Nephron progenitor cell (in vitro differentiated cells): ENCODE data around the gene FANCD2.
"Not testable (repeated sequence)": the region's sequence is repeated elsewhere in the genome, so short reads cannot be mapped to it uniquely, and the experiment has no call there.

ENCODE experiments used
- DNase-seq: peaks from one replicate; pipeline ENCODE4 v3.0.0; 2021
- H3K27ac Mint-ChIP-seq: 2 replicates; pipeline ENCODE4 v1.8.0; 2021; ENCODE audit warnings: mild to moderate bottlenecking, moderate library complexity, mixed read lengths
- H3K27me3 Mint-ChIP-seq: 2 replicates; pipeline ENCODE4 v1.8.0; 2021; ENCODE audit warnings: mild to moderate bottlenecking, low read depth, mixed read lengths; ENCODE audit not compliant: poor library complexity
- H3K36me3 Mint-ChIP-seq: 2 replicates; pipeline ENCODE4 v1.8.0; 2021; ENCODE audit warnings: low read depth, mixed read lengths
- H3K4me1 Mint-ChIP-seq: 2 replicates; pipeline ENCODE4 v1.8.0; 2021; ENCODE audit warnings: mixed read lengths
- H3K4me3 Mint-ChIP-seq: 2 replicates; pipeline ENCODE4 v1.8.0; 2021; ENCODE audit warnings: mild to moderate bottlenecking, moderate library complexity, mixed read lengths
- H3K9me3 Mint-ChIP-seq: 2 replicates; pipeline ENCODE4 v1.8.0; 2021; ENCODE audit warnings: mild to moderate bottlenecking, moderate library complexity, mixed read lengths
- TF ChIP-seq, protein P1 (sequence below): fragments of 200-600 bp; sonication (generic); IDR thresholded peaks from 2 replicates; pipeline ENCODE4 v1.5.0; 2021; ENCODE audit warnings: antibody characterized with exemption

The FANCD2 gene

DNA sequence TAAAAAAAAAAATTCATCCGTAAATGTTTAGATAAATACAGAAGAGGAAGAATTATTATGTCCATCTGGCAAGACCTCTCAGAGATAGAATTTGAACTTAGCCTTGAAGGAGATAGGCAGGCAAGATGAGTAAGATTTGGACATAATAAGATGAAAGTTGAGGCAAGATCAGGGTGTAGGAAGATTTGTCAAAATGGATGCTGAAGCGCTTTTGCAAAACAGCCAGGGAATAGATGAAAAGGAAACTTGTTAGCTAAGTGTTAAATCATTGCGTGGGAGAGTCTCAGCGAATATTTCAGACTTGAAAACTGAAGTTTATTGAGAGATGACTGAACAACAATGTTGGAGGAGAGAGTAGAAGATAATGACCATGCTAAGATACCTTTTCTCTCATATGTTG lies 96.5 kb downstream of the FANCD2 start:
- DNase-seq: no peak
- Mint-ChIP-seq H3K4me1 (peaks cover 5% of the 10 kb centered on the region), H3K4me3 (no peak overlapping the region), H3K36me3 (peaks cover 73% of the 10 kb centered on the region), H3K9me3 (peaks cover 11% of the 10 kb centered on the region), H3K27ac (no peak overlapping the region), H3K27me3 (no peaks in the 10 kb centered on the region)
- TF ChIP-seq, protein P1, sequence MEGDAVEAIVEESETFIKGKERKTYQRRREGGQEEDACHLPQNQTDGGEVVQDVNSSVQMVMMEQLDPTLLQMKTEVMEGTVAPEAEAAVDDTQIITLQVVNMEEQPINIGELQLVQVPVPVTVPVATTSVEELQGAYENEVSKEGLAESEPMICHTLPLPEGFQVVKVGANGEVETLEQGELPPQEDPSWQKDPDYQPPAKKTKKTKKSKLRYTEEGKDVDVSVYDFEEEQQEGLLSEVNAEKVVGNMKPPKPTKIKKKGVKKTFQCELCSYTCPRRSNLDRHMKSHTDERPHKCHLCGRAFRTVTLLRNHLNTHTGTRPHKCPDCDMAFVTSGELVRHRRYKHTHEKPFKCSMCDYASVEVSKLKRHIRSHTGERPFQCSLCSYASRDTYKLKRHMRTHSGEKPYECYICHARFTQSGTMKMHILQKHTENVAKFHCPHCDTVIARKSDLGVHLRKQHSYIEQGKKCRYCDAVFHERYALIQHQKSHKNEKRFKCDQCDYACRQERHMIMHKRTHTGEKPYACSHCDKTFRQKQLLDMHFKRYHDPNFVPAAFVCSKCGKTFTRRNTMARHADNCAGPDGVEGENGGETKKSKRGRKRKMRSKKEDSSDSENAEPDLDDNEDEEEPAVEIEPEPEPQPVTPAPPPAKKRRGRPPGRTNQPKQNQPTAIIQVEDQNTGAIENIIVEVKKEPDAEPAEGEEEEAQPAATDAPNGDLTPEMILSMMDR: no peak

- not testable (repeated sequence) for H3K4me3 Mint-ChIP-seq, DNase-seq, H3K27ac Mint-ChIP-seq, H3K9me3 Mint-ChIP-seq, H3K4me1 Mint-ChIP-seq, H3K36me3 Mint-ChIP-seq
- H3K27me3 Mint-ChIP-seq: peaks cover 19% of the 10 kb centered on the region
Observed at GRCh38 chr3:10135872-10136271, 109.6 kb downstream of the FANCD2 start.

GRCh38 chr3:10136426-10137005 lies 110.3 kb downstream of the FANCD2 start:
- Mint-ChIP-seq H3K4me1 (no peaks in the 10 kb centered on the region), H3K36me3 (no peaks in the 10 kb centered on the region), H3K27me3 (peaks cover 19% of the 10 kb centered on the region), H3K27ac (no peak overlapping the region), H3K9me3 (no peaks in the 10 kb centered on the region), H3K4me3 (no peak overlapping the region)
- no peak for DNase-seq
- TF ChIP-seq, protein P1: no peak

- DNase-seq: no peak
- H3K27me3 Mint-ChIP-seq: peaks cover 19% of the 10 kb centered on the region
- H3K4me3 Mint-ChIP-seq: no peak overlapping the region
- TF ChIP-seq, protein P1: no peak
- no peak overlapping the region for H3K27ac Mint-ChIP-seq
- no peaks in the 10 kb centered on the region for H3K36me3 Mint-ChIP-seq
- no peaks in the 10 kb centered on the region for H3K9me3 Mint-ChIP-seq
- H3K4me1 Mint-ChIP-seq: no peaks in the 10 kb centered on the region
Observed at GRCh38 chr3:10137178-10137577, 110.9 kb downstream of the FANCD2 start.

- TF ChIP-seq, protein P1: no peak
- H3K9me3 Mint-ChIP-seq: peaks cover 5% of the 10 kb centered on the region
- peaks cover 23% of the 10 kb centered on the region for H3K4me1 Mint-ChIP-seq
- peaks cover 30% of the 10 kb centered on the region for H3K36me3 Mint-ChIP-seq
- no peak overlapping the region for H3K27ac Mint-ChIP-seq
- DNase-seq: no peak
- H3K27me3 Mint-ChIP-seq: peaks cover 16% of the 10 kb centered on the region
- peak overlapping the region; percentile 86 for H3K4me3 Mint-ChIP-seq
Observed at GRCh38 chr3:10140996-10141546, 114.8 kb downstream of the FANCD2 start.

- no peak overlapping the region for H3K27ac Mint-ChIP-seq
- peaks cover 13% of the 10 kb centered on the region for H3K27me3 Mint-ChIP-seq
- peaks cover 5% of the 10 kb centered on the region for H3K9me3 Mint-ChIP-seq
- peaks cover 40% of the 10 kb centered on the region for H3K36me3 Mint-ChIP-seq
- peaks cover 23% of the 10 kb centered on the region for H3K4me1 Mint-ChIP-seq
- peak overlapping the region; percentile 86 for H3K4me3 Mint-ChIP-seq
- no peak for DNase-seq
- TF ChIP-seq, protein P1: no peak
Observed at GRCh38 chr3:10142707-10143560, 116.7 kb downstream of the FANCD2 start.
